HG02798 (cell line): ENCODE measurements around the gene OR1L8.
"Not testable (repeated sequence)": the region's sequence is repeated elsewhere in the genome, so short reads cannot be mapped to it uniquely, and the experiment has no call there.

Experiments
- ATAC-seq: cut with Tn5 transposase; IDR thresholded peaks from one replicate; pipeline ENCODE4 v1.9.1; 2021; ENCODE audit warnings: mild to moderate bottlenecking; ENCODE audit not compliant: unreplicated experiment, poor library complexity

OR1L8 gene, protein sequence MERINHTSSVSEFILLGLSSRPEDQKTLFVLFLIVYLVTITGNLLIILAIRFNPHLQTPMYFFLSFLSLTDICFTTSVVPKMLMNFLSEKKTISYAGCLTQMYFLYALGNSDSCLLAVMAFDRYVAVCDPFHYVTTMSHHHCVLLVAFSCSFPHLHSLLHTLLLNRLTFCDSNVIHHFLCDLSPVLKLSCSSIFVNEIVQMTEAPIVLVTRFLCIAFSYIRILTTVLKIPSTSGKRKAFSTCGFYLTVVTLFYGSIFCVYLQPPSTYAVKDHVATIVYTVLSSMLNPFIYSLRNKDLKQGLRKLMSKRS

DNA sequence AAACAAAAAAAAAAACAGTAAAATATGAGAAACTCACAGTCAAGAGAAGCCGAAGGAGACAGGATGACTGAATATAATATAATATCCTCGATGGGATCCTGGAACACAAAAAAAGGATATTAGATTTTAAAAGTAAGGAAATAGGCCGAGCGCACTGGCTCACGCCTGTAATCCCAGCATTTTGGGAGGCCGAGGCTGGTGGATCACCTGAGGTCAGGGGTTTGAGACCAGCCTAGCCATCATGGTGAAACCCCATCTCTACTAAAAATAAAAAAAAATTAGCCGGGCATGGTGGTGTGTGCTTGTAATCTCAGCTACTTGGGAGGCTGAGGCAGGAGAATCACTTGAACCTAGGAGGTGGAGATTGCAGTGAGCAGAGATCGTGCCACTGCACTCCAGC is at the start of gene OR1L8:
TSS of gene OR1L8 (minus strand) at position 101 of the 400 bp plus-strand sequence. CDS start 14,907 bp downstream, outside the sequence.
- not testable (repeated sequence) for ATAC-seq

GRCh38 chr9:122619996-122620395 is 36.8 kb upstream of the OR1L8 start:
- no peak for ATAC-seq

DNA sequence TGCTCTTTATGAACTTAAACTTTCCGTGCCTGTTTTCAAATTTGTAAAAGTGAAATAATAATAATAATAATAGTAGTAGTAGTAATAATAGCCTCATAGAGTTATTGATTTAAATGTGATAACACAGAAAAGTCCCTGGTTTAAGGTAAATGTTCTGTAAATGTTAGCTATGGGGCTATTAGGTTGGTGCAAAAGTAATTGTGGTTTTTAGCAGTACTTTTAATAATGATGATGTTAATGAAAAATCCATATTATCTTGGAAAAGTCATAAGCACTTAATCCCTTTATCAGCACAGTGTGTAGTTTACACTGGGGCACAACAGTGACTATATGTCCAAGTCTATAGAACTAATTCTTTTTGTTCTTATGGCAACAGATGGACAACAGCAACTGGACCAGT is 31.2 kb upstream of the OR1L8 start, which contains the start of gene OR1Q1:
TSS of gene OR1Q1 (plus strand) at position 377 of the 400 bp plus-strand sequence. CDS start at position 377, 0 bp downstream.
- ATAC-seq: no peak

GRCh38 chr9:122609804-122610203 is 26.6 kb upstream of the OR1L8 start:
- no peak for ATAC-seq

DNA sequence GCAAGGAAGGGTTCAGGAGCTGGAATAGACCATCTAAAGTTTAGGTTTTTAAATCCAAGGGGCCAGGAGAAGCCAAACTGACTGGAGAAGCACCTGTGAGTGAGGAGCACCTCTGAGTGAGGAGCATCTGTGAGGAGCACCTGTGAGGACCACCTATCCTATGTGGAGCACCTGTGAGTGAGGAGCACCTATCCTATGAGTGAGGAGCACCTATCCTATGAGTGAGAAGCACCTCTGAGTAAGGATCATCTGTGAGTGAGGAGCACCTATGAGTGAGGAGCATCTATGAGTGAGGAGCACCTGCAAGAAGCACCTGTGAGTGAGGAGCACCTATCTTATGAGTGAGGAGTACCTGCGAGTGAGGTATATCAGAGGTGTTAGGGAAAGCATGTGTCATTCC is 23.4 kb upstream of the OR1L8 start:
- ATAC-seq: no peak

DNA sequence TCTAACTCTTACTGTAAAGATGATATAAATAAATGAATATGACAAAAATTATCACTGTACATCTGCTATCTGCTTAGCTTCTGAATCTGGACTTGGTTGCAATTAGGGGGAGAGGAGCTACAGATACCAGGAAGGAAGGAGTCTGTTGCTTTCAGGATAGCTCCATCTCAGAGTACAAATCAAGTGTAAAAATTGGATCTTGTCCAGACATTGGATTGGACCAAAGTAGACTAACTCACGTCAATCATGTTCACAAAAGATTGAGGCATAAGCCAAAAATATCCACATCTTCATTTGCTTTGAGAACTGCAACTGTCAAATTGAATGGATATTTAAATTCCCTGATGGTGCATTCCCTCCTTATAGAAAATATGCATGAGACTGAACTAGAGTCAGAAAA is 22.5 kb upstream of the OR1L8 start:
- no peak for ATAC-seq

- no peak for ATAC-seq
Observed at GRCh38 chr9:122580360-122580759, 2.8 kb downstream of the OR1L8 start.

GRCh38 chr9:122579874-122580273 is 3.3 kb downstream of the OR1L8 start:
- no peak for ATAC-seq

- ATAC-seq: no peak
Observed at GRCh38 chr9:122572456-122572855, 10.7 kb downstream of the OR1L8 start.

- ATAC-seq: no peak
Observed at GRCh38 chr9:122567901-122568300, 15.3 kb downstream of the OR1L8 start.

GRCh38 chr9:122562134-122562760 is 20.9 kb downstream of the OR1L8 start:
- no peak for ATAC-seq

DNA sequence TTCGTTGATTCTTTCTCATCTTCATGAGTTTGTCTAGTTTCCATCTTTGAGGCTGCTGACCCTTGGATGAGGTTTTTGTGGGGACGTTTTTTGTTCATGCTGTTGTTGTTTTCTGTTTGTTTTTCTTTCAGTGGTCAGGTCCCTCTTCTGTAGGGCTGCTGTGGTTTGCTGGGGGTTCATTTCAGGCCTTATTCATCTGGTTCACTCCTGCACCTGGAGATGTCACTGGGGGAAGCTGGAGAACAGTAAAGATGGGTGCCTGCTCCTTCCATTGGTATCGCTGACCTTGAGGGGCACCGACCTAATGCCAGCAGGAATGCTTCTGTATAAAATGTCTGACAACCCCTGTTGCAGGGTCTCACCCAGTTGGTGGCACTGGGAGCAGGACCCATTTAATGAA is 21.7 kb downstream of the OR1L8 start:
- ATAC-seq: no peak

- no peak for ATAC-seq
Observed at GRCh38 chr9:122552812-122553211, 30.4 kb downstream of the OR1L8 start, which contains the start of gene OR1N2. TSS of gene OR1N2 (plus strand) at chr9:122553112. CDS start at chr9:122553212, 100 bp downstream.

- ATAC-seq: no peak
Observed at GRCh38 chr9:122551371-122551770, 31.8 kb downstream of the OR1L8 start.

DNA sequence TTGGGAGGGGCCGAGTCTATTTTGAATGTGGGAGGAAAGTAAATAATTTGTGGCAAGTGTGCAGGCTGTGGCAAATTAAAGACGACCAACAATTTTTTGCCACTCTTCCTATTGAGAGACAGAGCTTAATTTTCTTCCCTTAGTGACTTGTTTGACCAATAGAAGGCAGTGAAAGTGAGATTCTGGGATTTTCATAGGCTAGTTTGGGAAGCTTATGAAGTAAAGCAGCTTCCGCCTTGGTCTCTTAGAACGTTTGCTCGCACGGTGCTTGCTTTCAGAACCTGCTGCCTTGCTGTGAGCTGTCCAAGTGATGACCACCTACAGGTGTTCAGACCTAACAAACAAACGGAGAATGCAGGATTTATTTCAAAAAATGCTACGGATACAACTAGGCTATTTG is 37.0 kb downstream of the OR1L8 start:
- ATAC-seq: no peak

DNA sequence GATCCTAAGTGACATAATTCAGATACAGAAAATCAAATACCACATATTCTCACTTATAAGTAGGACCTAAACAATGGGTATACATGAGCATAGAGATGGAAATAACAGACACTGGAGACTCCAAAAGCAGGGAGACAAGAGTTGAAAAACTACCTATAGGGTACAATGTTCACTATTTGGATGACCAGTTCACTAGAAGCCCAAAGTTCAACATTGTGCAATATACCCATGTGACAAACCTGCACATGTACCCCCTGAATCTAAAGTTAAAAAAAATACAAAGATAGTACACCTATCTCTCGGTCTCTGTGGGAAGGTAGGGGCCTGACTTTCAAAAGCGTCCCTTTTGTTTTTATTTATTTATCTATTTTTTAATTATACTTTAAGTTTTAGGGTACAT is 44.4 kb downstream of the OR1L8 start:
- no peak for ATAC-seq

GRCh38 chr9:122537066-122537465 is 46.1 kb downstream of the OR1L8 start:
- not testable (repeated sequence) for ATAC-seq

DNA sequence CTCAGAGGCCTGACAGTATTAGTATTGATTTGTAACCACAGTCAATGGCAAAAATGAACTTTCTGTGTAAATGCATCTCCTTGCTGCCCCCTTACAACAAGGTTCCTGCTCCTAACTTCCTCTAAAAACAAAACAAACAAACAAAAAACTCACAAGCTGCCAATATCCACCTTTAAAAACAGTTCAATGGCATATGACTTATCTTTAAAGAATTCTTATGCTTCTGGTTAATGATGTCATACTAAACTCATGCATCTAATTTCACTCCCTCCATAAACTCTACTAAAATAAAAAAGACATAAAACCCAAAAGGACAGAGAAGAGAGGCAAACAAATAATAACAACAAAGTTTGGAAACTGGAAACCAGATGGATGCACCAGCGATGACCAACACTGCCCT is 47.0 kb downstream of the OR1L8 start:
- ATAC-seq: no peak

GRCh38 chr9:122531157-122531556 is 52.0 kb downstream of the OR1L8 start:
- not testable (repeated sequence) for ATAC-seq

- no peak for ATAC-seq
Observed at GRCh38 chr9:122527193-122527592, 56.0 kb downstream of the OR1L8 start, which contains the start of gene OR1N1. TSS of gene OR1N1 (minus strand) at chr9:122527293. CDS start at chr9:122527293, 0 bp downstream.

DNA sequence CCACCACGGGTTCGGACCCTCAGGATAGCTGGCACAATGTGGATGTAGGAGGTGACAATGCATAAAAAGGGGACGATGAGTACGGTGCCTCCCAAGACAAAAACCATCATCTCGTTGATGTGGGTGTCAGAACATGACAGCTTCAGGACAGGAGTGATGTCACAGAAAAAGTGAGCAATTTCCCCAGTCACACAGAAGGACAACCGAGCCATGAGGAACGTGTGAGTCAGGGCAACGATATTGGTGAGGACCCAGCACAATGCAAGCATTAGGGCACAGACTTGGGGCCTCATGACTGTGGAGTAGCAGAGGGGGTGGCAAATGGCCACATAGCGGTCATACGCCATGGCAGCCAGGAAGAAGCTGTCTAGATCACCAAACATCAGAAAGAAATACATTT is 56.6 kb downstream of the OR1L8 start:
- ATAC-seq: no peak

DNA sequence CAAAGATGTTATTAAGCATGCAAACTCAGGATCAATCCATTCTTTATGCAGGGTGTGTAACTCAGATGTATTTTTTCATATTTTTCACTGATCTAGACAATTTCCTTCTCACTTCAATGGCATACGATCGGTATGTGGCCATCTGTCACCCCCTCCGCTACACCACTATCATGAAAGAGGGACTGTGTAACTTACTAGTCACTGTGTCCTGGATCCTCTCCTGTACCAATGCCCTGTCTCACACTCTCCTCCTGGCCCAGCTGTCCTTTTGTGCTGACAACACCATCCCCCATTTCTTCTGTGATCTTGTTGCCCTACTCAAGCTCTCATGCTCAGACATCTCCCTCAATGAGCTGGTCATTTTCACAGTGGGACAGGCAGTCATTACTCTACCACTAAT is 63.8 kb downstream of the OR1L8 start:
- no peak for ATAC-seq
